Ovary (tissue), 3 donors: ENCODE measurements around the gene IGF1R.

ENCODE experiments used
- EP300 ChIP-seq: sonication (generic); formaldehyde crosslinking; IDR thresholded peaks from one replicate; pipeline ENCODE4 v1.6.1; 2017; ENCODE audit warnings: antibody characterized with exemption
- POLR2A ChIP-seq: fragments of 450-650 bp; IDR thresholded peaks from one replicate; pipeline ENCODE4 v1.6.1; 2017; ENCODE audit warnings: antibody characterized with exemption, mild to moderate bottlenecking, moderate library complexity
- TF ChIP-seq, protein P1 (sequence below), 3 donors: fragments of 450-650 bp in 2 of 3; fragments of 200-600 bp in 1 of 3; IDR thresholded peaks; one replicate each; pipeline versions ENCODE4 v1.5.1 to v1.8.0; 2016 to 2022; ENCODE audit warnings: antibody characterized with exemption in 3 of 3, mild to moderate bottlenecking in 1 of 3
- donor health status: DM: no; HTN: no; CAD: no.

DNA sequence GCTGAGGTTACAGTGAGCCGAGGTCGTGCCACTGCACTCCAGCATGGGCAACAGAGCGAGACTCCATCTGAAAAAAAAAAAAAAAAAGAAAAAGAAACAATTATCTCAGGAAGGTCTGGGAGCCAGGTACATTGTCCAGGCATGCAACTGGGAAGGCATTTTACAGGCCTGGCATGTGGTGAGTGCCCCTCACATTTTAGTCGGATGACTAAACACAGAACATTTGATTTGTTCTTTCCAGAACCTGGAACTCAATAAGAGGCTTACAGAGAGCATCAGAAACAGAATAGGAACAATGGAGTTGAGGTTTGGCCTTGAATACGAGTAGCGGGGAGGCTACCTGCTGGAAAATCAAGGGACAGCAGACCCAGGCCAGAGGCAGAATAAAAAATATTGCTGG, 33.7 kb upstream of the IGF1R start:
- TF ChIP-seq, protein P1, sequence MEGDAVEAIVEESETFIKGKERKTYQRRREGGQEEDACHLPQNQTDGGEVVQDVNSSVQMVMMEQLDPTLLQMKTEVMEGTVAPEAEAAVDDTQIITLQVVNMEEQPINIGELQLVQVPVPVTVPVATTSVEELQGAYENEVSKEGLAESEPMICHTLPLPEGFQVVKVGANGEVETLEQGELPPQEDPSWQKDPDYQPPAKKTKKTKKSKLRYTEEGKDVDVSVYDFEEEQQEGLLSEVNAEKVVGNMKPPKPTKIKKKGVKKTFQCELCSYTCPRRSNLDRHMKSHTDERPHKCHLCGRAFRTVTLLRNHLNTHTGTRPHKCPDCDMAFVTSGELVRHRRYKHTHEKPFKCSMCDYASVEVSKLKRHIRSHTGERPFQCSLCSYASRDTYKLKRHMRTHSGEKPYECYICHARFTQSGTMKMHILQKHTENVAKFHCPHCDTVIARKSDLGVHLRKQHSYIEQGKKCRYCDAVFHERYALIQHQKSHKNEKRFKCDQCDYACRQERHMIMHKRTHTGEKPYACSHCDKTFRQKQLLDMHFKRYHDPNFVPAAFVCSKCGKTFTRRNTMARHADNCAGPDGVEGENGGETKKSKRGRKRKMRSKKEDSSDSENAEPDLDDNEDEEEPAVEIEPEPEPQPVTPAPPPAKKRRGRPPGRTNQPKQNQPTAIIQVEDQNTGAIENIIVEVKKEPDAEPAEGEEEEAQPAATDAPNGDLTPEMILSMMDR (IDR thresholded peaks at IDR 0.05): no peak
- TF ChIP-seq POLR2A (no peak), EP300 (no peak)
